Suprapubic skin (tissue), 3 donors: ENCODE results near the gene GPR108.

Source experiments
- POLR2A ChIP-seq, 2 donors: fragments of 450-650 bp; IDR thresholded peaks; one replicate each; pipeline ENCODE4 v1.6.1; 2017; ENCODE audit warnings: antibody characterized with exemption in 2 of 2, mild to moderate bottlenecking in 2 of 2, moderate library complexity in 2 of 2
- TF ChIP-seq, protein P1 (sequence below), 2 donors: fragments of 200-600 bp in 1 of 2; fragments of 450-650 bp in 1 of 2; sonication (generic) in 1 of 2; IDR thresholded peaks; one replicate each; pipeline ENCODE4 v1.5.1; 2016 to 2019; ENCODE audit warnings: antibody characterized with exemption in 2 of 2, mild to moderate bottlenecking in 1 of 2, moderate library complexity in 1 of 2

- TF ChIP-seq, protein P1, sequence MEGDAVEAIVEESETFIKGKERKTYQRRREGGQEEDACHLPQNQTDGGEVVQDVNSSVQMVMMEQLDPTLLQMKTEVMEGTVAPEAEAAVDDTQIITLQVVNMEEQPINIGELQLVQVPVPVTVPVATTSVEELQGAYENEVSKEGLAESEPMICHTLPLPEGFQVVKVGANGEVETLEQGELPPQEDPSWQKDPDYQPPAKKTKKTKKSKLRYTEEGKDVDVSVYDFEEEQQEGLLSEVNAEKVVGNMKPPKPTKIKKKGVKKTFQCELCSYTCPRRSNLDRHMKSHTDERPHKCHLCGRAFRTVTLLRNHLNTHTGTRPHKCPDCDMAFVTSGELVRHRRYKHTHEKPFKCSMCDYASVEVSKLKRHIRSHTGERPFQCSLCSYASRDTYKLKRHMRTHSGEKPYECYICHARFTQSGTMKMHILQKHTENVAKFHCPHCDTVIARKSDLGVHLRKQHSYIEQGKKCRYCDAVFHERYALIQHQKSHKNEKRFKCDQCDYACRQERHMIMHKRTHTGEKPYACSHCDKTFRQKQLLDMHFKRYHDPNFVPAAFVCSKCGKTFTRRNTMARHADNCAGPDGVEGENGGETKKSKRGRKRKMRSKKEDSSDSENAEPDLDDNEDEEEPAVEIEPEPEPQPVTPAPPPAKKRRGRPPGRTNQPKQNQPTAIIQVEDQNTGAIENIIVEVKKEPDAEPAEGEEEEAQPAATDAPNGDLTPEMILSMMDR (IDR thresholded peaks at IDR 0.05): no peak
- no peak for TF ChIP-seq POLR2A (IDR thresholded peaks at IDR 0.05)
Measured at GRCh38 chr19:6766357-6767080, 29.1 kb upstream of the GPR108 start.
